K562 (cell line): ENCODE measurements around the gene PLXNA2. TPM values are rescaled to one million over a fixed set of nuclear protein-coding genes. Genes with fewer than 3 reads are reported as not detected.

ENCODE experiments used
- ATAC-seq: fragments of 200-7000 bp; cut with Tn5 transposase; 3 replicates; pipeline ENCODE4 v1.9.1; 2020; ENCODE audit warnings: moderate library complexity
- BruUV-seq: library from RNA; stranded (reverse); fragments of 400-500 nt; replicated peaks from 2 replicates; lab custom pipeline; 2021; lab: Mats Ljungman, UMichigan
- CTCF ChIA-PET: fragments of 300-600 bp; formaldehyde crosslinking; extraction: SDS; loops from one replicate; lab custom pipeline; 2021; ENCODE audit warnings: low intra/inter-chr PET ratio; lab: Yijun Ruan, JAX
- POLR2A ChIA-PET: fragments of 300-600, 350-650 bp; sonication (Branson Sonifier 250); formaldehyde crosslinking; extraction: SDS; loops from one replicate; lab custom pipeline; 2021; ENCODE audit warnings: antibody characterized with exemption, inconsistent platforms; lab: Yijun Ruan, JAX
- DNase-seq, 4 experiments: peaks; one replicate each; pipeline versions ENCODE4 v3.0.0 to v3.0.0-alpha.2; 2011 to 2018; ENCODE audit warnings: low spot score in 3 of 4, mixed read lengths in 3 of 4; ENCODE audit errors: extremely low read depth in 1 of 4
- FAIRE-seq: peaks from 2 replicates; lab custom pipeline; 2011; peaks lifted over from hg19 to GRCh38; lab: Jason Lieb, UNC
- H2AFZ ChIP-seq: 2 replicates; pipeline ENCODE4 v1.6.0; 2011; ENCODE audit warnings: low read depth, low read length, control low read depth, inconsistent platforms
- H3K27ac ChIP-seq: fragments of 200-600 bp; 3 replicates; pipeline ENCODE4 v1.8.0; 2011; ENCODE audit warnings: low read depth, mild to moderate bottlenecking, control low read depth, inconsistent platforms, low read length, moderate library complexity, mixed read lengths; ENCODE audit errors: extremely low read depth
- H3K27me3 ChIP-seq, 2 experiments: fragments of 300-600 bp in 1 of 2; 2 replicates in 1 of 2; 3 replicates in 1 of 2; pipeline versions ENCODE4 v1.6.0 to v1.8.0; 2011; ENCODE audit warnings: inconsistent platforms in 2 of 2, low read length in 2 of 2, mild to moderate bottlenecking in 1 of 2, mixed read lengths in 1 of 2, moderate library complexity in 1 of 2; ENCODE audit not compliant: control insufficient read depth in 2 of 2, insufficient read depth in 2 of 2
- H3K36me3 ChIP-seq: fragments of 300-600 bp; 3 replicates; pipeline ENCODE4 v1.8.0; 2011; ENCODE audit warnings: mild to moderate bottlenecking, low read length, inconsistent platforms; ENCODE audit not compliant: control insufficient read depth, insufficient read depth
- H3K4me1 ChIP-seq, 2 experiments: fragments of 200-600 bp in 1 of 2; replicated peaks in 1 of 2; 2 replicates in 1 of 2; 3 replicates in 1 of 2; pipeline versions ENCODE4 v1.5.1 to v1.8.0; 2011; ENCODE audit warnings: inconsistent platforms in 2 of 2, low read length in 2 of 2, mild to moderate bottlenecking in 1 of 2, mixed read lengths in 1 of 2, moderate library complexity in 1 of 2; ENCODE audit not compliant: control insufficient read depth in 2 of 2, insufficient read depth in 2 of 2
- H3K4me2 ChIP-seq: 2 replicates; pipeline ENCODE4 v1.6.1; 2011; ENCODE audit warnings: low read length, control low read depth, inconsistent platforms, mixed read lengths; ENCODE audit not compliant: insufficient read depth
- H3K4me3 ChIP-seq: fragments of 200-600 bp; sonication (generic), shearing (Covaris generic); 2 replicates; pipeline ENCODE4 v1.5.1; 2016; ENCODE audit warnings: control low read depth, inconsistent platforms
- H3K79me2 ChIP-seq: fragments of 200-600 bp; 3 replicates; pipeline ENCODE4 v1.8.0; 2011; ENCODE audit warnings: low read length, inconsistent platforms; ENCODE audit not compliant: control insufficient read depth, insufficient read depth
- H3K9ac ChIP-seq, 2 experiments: 2 replicates each; pipeline versions ENCODE4 v1.6.0 to v1.6.1; 2011; ENCODE audit warnings: low read depth in 2 of 2, low read length in 2 of 2, control low read depth in 1 of 2, inconsistent platforms in 1 of 2, mild to moderate bottlenecking in 1 of 2, mixed read lengths in 1 of 2; ENCODE audit not compliant: insufficient read depth in 1 of 2
- H3K9me1 ChIP-seq: one replicate; pipeline ENCODE4 v1.6.0; 2011; ENCODE audit warnings: inconsistent platforms, mild to moderate bottlenecking, low read length, moderate library complexity; ENCODE audit not compliant: control insufficient read depth, insufficient read depth
- H3K9me3 ChIP-seq: replicated peaks from 2 replicates; pipeline ENCODE4 v1.5.1; 2011; ENCODE audit warnings: low read depth, low read length, inconsistent platforms; ENCODE audit not compliant: control insufficient read depth, insufficient read depth
- H4K20me1 ChIP-seq: replicated peaks from 2 replicates; pipeline ENCODE4 v1.6.1; 2011; ENCODE audit warnings: low read length, inconsistent platforms, mixed read lengths; ENCODE audit not compliant: control insufficient read depth, insufficient read depth
- MTA2 ChIP-seq: fragments of 450-650 bp; IDR thresholded peaks from 2 replicates; pipeline ENCODE4 v1.6.1; 2016; ENCODE audit warnings: low read depth
- MYC ChIP-seq, 2 experiments: fragments of 250-450 bp in 1 of 2; sonication (Bioruptor Pico) in 1 of 2; IDR thresholded peaks; 2 replicates each; pipeline versions ENCODE4 v1.5.1 to v1.6.1; 2012 to 2021; ENCODE audit warnings: low read depth in 2 of 2, borderline replicate concordance in 1 of 2, improper control_type of control experiment in 1 of 2, low read length in 1 of 2, mild to moderate bottlenecking in 1 of 2, moderate library complexity in 1 of 2
- NFYB ChIP-seq: IDR thresholded peaks from 2 replicates; pipeline ENCODE4 v1.6.1; 2011; ENCODE audit warnings: mild to moderate bottlenecking, moderate library complexity; ENCODE audit not compliant: insufficient read length; ENCODE audit errors: extremely low read depth
- RFX5 ChIP-seq: IDR thresholded peaks from 2 replicates; pipeline ENCODE4 v1.6.1; 2011; ENCODE audit warnings: low read depth, mild to moderate bottlenecking, improper control_type of control experiment, low read length
- SMARCE1 ChIP-seq: fragments of 450-650 bp; IDR thresholded peaks from 2 replicates; pipeline ENCODE4 v1.7.1; 2016; ENCODE audit warnings: mild to moderate bottlenecking
- ZNF197 ChIP-seq: fragments of 200-800 bp; sonication (Bioruptor generic); IDR thresholded peaks from 2 replicates; pipeline ENCODE4 v1.6.1; 2016; ENCODE audit warnings: low read depth, missing genetic modification characterization, missing compliant biosample characterization
- WGBS: fragments of 100-300 bp; shearing (Covaris generic); methylation state at CpG from one replicate; pipeline ENCODE4 v1.1.6; 2016; ENCODE audit warnings: low coverage, mixed read lengths; ENCODE audit not compliant: insufficient coverage; ENCODE audit errors: missing lambda C conversion rate; 5-methylcytosine and 5-hydroxymethylcytosine counted together
- in situ Hi-C: fragments of 300-500 bp; cut with MboI; formaldehyde crosslinking; loops from 4 replicates; pipeline ENCODE4 v1.15.0; 2018; ENCODE audit warnings: inconsistent platforms, mixed read lengths
- intact Hi-C: fragments of 100-400 bp; cut with micrococcal nuclease; formaldehyde crosslinking; loops from 2 replicates; pipeline ENCODE4 v1.14.2; 2022
- polyA plus RNA-seq, 8 experiments: library from polyadenylated mRNA; depleted of rRNA in 4 of 8; stranded (reverse) in 5 of 8; unstranded in 3 of 8; fragments of >200 nt; fragmentation: Nextera tagmentation in 2 of 8; fragmentation: Illumina TruSeq in 1 of 8; extraction: Ambion mirVana in 2 of 8; extraction: Trizol in 1 of 8; gene quantifications; 2 replicates each; pipeline versions ENCODE4 v1.2.1 to v1.2.3, GENCODE V29; 2011 to 2014; ENCODE audit warnings: inconsistent platforms in 1 of 8, missing spikeins in 1 of 8
- total RNA-seq, 7 experiments: library from RNA; depleted of rRNA in 6 of 7; stranded (reverse); fragments of >200 nt in 6 of 7; fragmentation: Illumina TruSeq in 2 of 7; extraction: Trizol in 2 of 7; gene quantifications; 2 replicates each; pipeline versions ENCODE4 v1.2.1 to v1.2.3, GENCODE V29; 2011 to 2021; ENCODE audit warnings: low replicate concordance in 1 of 7
- TF ChIP-seq, protein P1 (sequence below): sonication (generic); formaldehyde crosslinking; IDR thresholded peaks from 2 replicates; pipeline ENCODE4 v1.8.0; 2022; ENCODE audit warnings: missing genetic modification reagents, mild to moderate bottlenecking, borderline replicate concordance
- TF ChIP-seq, protein P2 (sequence below): fragments of 450-650 bp; IDR thresholded peaks from 2 replicates; pipeline ENCODE4 v1.6.1; 2017; ENCODE audit warnings: antibody characterized with exemption, mild to moderate bottlenecking
- TF ChIP-seq, protein P3 (sequence below): fragments of 450-650 bp; formaldehyde crosslinking; IDR thresholded peaks from 2 replicates; pipeline ENCODE4 v1.4.0; 2020; ENCODE audit warnings: mild to moderate bottlenecking
- TF ChIP-seq, protein P4 (sequence below): fragments of 450-650 bp; conservative IDR thresholded peaks from 2 replicates; pipeline ENCODE4 v1.6.1; 2016; ENCODE audit warnings: missing genetic modification characterization, low read depth, mild to moderate bottlenecking, control low read depth, missing compliant biosample characterization

Gene PLXNA2
- total and polyA plus RNA-seq, 9 of the 15 experiments (the other 6 are each of a cell fraction or from before 2014, with no cell fraction given): 0.01 to 1.3 (median 0.32) TPM

DNA sequence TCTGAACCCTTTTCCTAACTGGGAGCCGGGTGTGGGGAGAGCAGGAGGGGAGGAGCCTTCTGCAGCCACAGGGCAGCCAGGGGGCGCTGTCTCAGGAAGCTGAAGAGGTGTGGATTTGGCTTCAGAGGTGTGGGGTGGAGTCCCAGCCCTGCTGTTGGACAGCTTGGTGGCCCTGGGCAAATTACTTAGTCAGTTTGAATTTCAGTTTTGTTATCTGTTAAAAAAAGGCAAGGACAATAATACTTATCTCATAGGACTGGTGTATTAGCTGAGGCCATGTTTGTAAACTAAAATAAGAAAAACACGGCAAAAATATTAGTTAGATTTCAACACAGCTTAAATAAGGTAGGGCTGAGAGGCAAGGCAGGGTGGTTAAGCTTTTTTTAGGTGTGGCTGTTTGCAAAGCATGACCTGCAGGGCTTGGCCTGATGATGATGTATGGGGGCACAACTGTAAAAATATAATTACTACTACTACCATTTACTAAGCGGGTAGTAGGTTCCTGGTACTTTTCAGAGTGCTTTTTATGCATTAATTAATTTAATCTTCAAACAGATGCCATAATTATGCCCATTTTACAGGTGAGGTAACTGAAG lies 111.8 kb downstream of the PLXNA2 start:
- peak overlapping the region; percentile 69 for H2AFZ ChIP-seq
- no peaks in the 10 kb centered on the region for H3K9me1 ChIP-seq
- no peak overlapping the region for H3K4me3 ChIP-seq
- H3K9ac ChIP-seq: peak overlapping the region in 1 of 2 experiments; percentile 35; a peak in 1 of 4 replicates
- in situ Hi-C loops: no loop called here
- H3K4me1 ChIP-seq: no peaks in the 10 kb centered on the region; a peak in 2 of 5 replicates
- FAIRE-seq: peak; percentile 95
- no peak overlapping the region for H3K27ac ChIP-seq
- H3K36me3 ChIP-seq: no peaks in the 10 kb centered on the region
- H3K4me2 ChIP-seq: peak overlapping the region; percentile 27; the same call in 1 of the 2 replicates
- intact Hi-C loops: loop anchor here (1.0 to 5.0 kb wide), 3 partner anchors 50 to 113 kb away; no protein-coding TSS in a partner anchor
- ChIA-PET CTCF (interaction anchor here (1.6 to 2.5 kb wide), 3 partner anchors 107 to 113 kb away, joined by 6 to 22 read pairs (median 17); partner anchors contain the start of gene PLXNA2), POLR2A (interaction anchor here (0.8 to 2.3 kb wide), 7 partner anchors 8 to 113 kb away, joined by 3 to 7 read pairs (median 4); no protein-coding TSS in a partner anchor)
- no peaks in the 10 kb centered on the region; the same call in 1 of the 2 replicates for H4K20me1 ChIP-seq
- ATAC-seq: peak; percentile 100
- H3K9me3 ChIP-seq: no peaks in the 10 kb centered on the region
- DNase-seq: peak; percentile 91 to 96 (median 93)
- WGBS: 20% methylated on average over 4 of the region's 4 CpGs
- peaks cover 13 to 47% of the 10 kb centered on the region in 2 experiments; a peak in 4 of 5 replicates for H3K27me3 ChIP-seq
- BruUV-seq: no TSS peak
- H3K79me2 ChIP-seq: no peaks in the 10 kb centered on the region
- TF ChIP-seq, protein P1, sequence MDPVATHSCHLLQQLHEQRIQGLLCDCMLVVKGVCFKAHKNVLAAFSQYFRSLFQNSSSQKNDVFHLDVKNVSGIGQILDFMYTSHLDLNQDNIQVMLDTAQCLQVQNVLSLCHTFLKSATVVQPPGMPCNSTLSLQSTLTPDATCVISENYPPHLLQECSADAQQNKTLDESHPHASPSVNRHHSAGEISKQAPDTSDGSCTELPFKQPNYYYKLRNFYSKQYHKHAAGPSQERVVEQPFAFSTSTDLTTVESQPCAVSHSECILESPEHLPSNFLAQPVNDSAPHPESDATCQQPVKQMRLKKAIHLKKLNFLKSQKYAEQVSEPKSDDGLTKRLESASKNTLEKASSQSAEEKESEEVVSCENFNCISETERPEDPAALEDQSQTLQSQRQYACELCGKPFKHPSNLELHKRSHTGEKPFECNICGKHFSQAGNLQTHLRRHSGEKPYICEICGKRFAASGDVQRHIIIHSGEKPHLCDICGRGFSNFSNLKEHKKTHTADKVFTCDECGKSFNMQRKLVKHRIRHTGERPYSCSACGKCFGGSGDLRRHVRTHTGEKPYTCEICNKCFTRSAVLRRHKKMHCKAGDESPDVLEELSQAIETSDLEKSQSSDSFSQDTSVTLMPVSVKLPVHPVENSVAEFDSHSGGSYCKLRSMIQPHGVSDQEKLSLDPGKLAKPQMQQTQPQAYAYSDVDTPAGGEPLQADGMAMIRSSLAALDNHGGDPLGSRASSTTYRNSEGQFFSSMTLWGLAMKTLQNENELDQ (CRISPR knock-in tag): no peak
- peak; percentile 42; the same call in 1 of the 2 replicates for TF ChIP-seq MYC (IDR thresholded peaks at IDR 0.05; ENCODE audit: low read depth, low read length)
- TF ChIP-seq MYC (CRISPR knock-in tag; IDR thresholded peaks at IDR 0.05; ENCODE audit: borderline replicate concordance, low read depth): no peak
- TF ChIP-seq, protein P2, sequence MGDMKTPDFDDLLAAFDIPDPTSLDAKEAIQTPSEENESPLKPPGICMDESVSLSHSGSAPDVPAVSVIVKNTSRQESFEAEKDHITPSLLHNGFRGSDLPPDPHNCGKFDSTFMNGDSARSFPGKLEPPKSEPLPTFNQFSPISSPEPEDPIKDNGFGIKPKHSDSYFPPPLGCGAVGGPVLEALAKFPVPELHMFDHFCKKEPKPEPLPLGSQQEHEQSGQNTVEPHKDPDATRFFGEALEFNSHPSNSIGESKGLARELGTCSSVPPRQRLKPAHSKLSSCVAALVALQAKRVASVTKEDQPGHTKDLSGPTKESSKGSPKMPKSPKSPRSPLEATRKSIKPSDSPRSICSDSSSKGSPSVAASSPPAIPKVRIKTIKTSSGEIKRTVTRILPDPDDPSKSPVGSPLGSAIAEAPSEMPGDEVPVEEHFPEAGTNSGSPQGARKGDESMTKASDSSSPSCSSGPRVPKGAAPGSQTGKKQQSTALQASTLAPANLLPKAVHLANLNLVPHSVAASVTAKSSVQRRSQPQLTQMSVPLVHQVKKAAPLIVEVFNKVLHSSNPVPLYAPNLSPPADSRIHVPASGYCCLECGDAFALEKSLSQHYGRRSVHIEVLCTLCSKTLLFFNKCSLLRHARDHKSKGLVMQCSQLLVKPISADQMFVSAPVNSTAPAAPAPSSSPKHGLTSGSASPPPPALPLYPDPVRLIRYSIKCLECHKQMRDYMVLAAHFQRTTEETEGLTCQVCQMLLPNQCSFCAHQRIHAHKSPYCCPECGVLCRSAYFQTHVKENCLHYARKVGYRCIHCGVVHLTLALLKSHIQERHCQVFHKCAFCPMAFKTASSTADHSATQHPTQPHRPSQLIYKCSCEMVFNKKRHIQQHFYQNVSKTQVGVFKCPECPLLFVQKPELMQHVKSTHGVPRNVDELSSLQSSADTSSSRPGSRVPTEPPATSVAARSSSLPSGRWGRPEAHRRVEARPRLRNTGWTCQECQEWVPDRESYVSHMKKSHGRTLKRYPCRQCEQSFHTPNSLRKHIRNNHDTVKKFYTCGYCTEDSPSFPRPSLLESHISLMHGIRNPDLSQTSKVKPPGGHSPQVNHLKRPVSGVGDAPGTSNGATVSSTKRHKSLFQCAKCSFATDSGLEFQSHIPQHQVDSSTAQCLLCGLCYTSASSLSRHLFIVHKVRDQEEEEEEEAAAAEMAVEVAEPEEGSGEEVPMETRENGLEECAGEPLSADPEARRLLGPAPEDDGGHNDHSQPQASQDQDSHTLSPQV: no peak
- TF ChIP-seq RFX5: no peak
- TF ChIP-seq, protein P3, sequence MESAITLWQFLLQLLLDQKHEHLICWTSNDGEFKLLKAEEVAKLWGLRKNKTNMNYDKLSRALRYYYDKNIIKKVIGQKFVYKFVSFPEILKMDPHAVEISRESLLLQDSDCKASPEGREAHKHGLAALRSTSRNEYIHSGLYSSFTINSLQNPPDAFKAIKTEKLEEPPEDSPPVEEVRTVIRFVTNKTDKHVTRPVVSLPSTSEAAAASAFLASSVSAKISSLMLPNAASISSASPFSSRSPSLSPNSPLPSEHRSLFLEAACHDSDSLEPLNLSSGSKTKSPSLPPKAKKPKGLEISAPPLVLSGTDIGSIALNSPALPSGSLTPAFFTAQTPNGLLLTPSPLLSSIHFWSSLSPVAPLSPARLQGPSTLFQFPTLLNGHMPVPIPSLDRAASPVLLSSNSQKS: 0 out of 2 replicates have a peak, but pooled peaks have one; percentile 7
- TF ChIP-seq ZNF197 (CRISPR knock-in tag): no peak
- TF ChIP-seq, protein P4, sequence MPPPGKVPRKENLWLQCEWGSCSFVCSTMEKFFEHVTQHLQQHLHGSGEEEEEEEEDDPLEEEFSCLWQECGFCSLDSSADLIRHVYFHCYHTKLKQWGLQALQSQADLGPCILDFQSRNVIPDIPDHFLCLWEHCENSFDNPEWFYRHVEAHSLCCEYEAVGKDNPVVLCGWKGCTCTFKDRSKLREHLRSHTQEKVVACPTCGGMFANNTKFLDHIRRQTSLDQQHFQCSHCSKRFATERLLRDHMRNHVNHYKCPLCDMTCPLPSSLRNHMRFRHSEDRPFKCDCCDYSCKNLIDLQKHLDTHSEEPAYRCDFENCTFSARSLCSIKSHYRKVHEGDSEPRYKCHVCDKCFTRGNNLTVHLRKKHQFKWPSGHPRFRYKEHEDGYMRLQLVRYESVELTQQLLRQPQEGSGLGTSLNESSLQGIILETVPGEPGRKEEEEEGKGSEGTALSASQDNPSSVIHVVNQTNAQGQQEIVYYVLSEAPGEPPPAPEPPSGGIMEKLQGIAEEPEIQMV (tag): no peak
- no peak for TF ChIP-seq MTA2
- 0 out of 2 replicates have a peak, but pooled peaks have one; percentile 8 for TF ChIP-seq SMARCE1
- TF ChIP-seq NFYB: no peak
